GM12874 (cell line): ENCODE results near the gene CTXN3.

Experiments
- CTCF ChIP-seq: IDR thresholded peaks from 2 replicates; pipeline ENCODE4 v1.5.1; 2011; ENCODE audit warnings: low read depth, mild to moderate bottlenecking, control low read depth, low read length, moderate library complexity; ENCODE audit not compliant: insufficient read depth

Gene CTXN3

GRCh38 chr5:127694518-127695171 is 45.8 kb downstream of the CTXN3 start:
- TF ChIP-seq CTCF: no peak

DNA sequence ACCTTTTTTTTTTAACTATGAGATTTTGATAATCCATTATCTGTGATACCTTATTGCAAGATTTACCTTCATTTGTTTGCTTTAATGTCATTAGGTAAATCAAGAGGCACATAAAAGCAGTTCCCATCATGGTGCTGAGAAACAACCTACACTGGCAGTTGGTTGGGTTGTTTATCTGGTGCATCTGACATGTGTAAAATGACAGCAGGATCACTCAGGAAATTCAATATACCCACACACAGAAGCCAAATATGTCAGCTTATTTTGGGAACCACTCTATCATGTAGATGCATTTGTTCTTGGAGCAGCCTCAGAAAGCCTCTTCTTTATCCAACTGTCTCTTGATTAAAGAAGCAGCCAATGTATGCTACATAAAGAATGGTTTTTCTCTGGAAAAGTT is 46.5 kb downstream of the CTXN3 start:
- TF ChIP-seq CTCF: no peak

GRCh38 chr5:127696683-127697082 is 47.8 kb downstream of the CTXN3 start:
- TF ChIP-seq CTCF: no peak

- no peak for TF ChIP-seq CTCF
These were observed 49.2 kb downstream of the CTXN3 start for GRCh38 chr5:127697894-127698600.

GRCh38 chr5:127699416-127699815 is 50.5 kb downstream of the CTXN3 start:
- TF ChIP-seq CTCF: no peak

DNA sequence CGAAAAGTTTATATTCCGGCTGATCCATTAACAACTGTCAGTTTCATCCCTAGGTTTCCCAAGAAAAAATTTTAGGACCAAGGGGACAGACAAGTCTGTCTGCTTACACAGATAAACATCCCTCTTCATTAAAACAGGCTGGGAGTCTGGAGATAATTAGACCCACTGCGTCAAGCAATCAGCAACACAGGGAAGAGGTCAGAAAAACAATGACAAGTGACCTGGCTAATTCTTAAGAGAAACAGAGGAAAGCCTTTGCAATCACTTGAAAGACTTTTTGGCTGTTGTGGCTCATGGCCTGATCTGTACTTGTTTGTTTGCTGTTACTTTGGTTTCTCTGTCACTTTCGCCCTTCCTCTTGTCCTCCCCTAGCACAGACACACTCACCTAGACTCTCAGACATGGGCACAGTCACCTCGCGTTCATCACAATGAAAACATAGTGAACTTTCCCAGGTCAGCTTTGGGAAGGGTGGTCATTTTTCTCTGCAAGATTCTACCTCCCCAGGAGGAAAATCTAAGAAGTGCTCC is 51.4 kb downstream of the CTXN3 start:
- no peak for TF ChIP-seq CTCF

- no peak for TF ChIP-seq CTCF
These were observed 53.6 kb downstream of the CTXN3 start for GRCh38 chr5:127702434-127702833.
